22Rv1 (cell line): ENCODE data around the gene SYNE4.

ENCODE experiments used
- CTCF ChIP-seq: fragments of 450-650 bp; IDR thresholded peaks from 2 replicates; pipeline ENCODE4 v1.5.1; 2017; ENCODE audit warnings: mild to moderate bottlenecking
- ZFX ChIP-seq: fragments of 450-650 bp; IDR thresholded peaks from 2 replicates; pipeline ENCODE4 v1.6.1; 2017; ENCODE audit warnings: antibody characterized with exemption, borderline replicate concordance

- TF ChIP-seq CTCF, result no peak
- TF ChIP-seq ZFX, result no peak
Observed at GRCh38 chr19:35990771-35991730, 17.6 kb downstream of the SYNE4 start.
